Esophagus squamous epithelium (tissue), 5 donors: ENCODE measurements around the gene ENTPD2. TPM values are rescaled to one million over a fixed set of nuclear protein-coding genes. Genes with fewer than 3 reads are reported as not detected.

Source experiments
- DNase-seq: peaks from one replicate; lab custom pipeline; 2025; lab: John Stamatoyannopoulos, UW
- H3K27ac ChIP-seq, 4 donors: fragments of 200-600 bp; sonication (generic); one replicate each; pipeline ENCODE4 v1.5.1; 2016 to 2019; ENCODE audit warnings: mild to moderate bottlenecking in 1 of 4
- H3K27me3 ChIP-seq, 4 donors: fragments of 200-600 bp; sonication (generic); 1 replicate in 3 of 4; 2 replicates in 1 of 4; pipeline versions ENCODE4 v1.5.1 to v1.6.0; 2017 to 2021; ENCODE audit warnings: antibody characterized with exemption in 1 of 4
- H3K36me3 ChIP-seq, 3 donors: fragments of 200-600 bp; sonication (generic); one replicate each; pipeline ENCODE4 v1.5.1; 2016 to 2019
- H3K4me1 ChIP-seq, 3 donors: fragments of 200-600 bp; sonication (generic); one replicate each; pipeline ENCODE4 v1.5.1; 2017 to 2019
- H3K4me3 ChIP-seq, 4 donors: fragments of 200-600 bp; sonication (generic); 1 replicate in 3 of 4; 2 replicates in 1 of 4; pipeline ENCODE4 v1.5.1; 2016 to 2019; ENCODE audit warnings: mild to moderate bottlenecking in 2 of 4, moderate library complexity in 1 of 4
- H3K9me3 ChIP-seq, 3 donors: fragments of 200-600 bp; sonication (generic); one replicate each; pipeline ENCODE4 v1.5.1; 2016 to 2019
- POLR2A ChIP-seq, 4 donors: fragments of 450-650 bp; IDR thresholded peaks; one replicate each; pipeline ENCODE4 v1.6.1; 2017; ENCODE audit warnings: antibody characterized with exemption in 4 of 4, mild to moderate bottlenecking in 4 of 4, moderate library complexity in 3 of 4
- WGBS, 2 donors: methylation state at CpG; one replicate each; pipeline ENCODE4 v1.1.5; 2018; 5-methylcytosine and 5-hydroxymethylcytosine counted together
- intact Hi-C: fragments of 100-400 bp; cut with DNase I; formaldehyde crosslinking; loops from one replicate; pipeline ENCODE4 v1.15.0; 2022
- total RNA-seq, 4 donors: library from RNA; depleted of rRNA; stranded (reverse); fragments of >200 nt; gene quantifications; one replicate each; pipeline ENCODE4 v1.1.0, GENCODE V29; 2016
- TF ChIP-seq, protein P1 (sequence below), 6 experiments: fragments of 450-650 bp in 4 of 6; fragments of 200-600 bp in 2 of 6; sonication (generic) in 2 of 6; IDR thresholded peaks; one replicate each; pipeline ENCODE4 v1.5.1; 2016 to 2019; ENCODE audit warnings: antibody characterized with exemption in 6 of 6, mild to moderate bottlenecking in 4 of 6, moderate library complexity in 4 of 6
- donor health status: DM: yes; HTN: yes; CAD: no.

Gene ENTPD2
- total RNA-seq, 4 donors from 2014 or later: 0.47 to 1.3 (median 0.86) TPM

DNA sequence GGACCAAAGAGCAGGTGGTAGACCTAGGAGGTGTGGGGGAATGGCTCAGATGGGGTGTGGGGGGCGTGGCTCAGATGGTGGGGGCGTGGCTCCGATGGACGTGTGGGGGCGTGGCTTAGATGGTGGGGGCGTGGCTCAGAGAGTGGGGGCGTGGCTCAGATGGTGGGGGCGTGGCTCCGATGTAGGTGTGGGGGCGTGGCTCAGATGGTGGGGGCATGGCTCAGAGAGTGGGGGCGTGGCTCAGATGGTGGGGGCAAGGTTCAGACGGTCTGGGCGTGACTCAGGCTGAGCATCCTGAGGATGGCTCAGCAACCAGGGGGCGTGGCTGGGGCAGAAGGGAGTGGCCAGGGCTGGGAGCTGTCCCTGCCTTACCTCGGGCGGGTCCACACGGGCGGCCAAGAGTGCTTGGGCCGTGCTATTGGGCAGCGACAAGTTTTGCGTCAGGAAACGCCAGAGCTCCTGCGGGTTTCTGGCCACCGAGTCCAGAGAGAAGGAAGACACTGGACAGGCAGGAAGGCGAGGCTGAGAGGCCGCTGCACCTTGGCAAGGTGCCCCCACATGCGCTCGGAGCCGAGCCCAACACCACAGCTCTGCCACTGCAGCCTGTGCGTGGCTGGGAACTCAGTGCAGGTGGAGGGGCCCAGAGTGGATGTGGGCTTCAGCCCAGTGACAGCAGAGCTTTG is 31.7 kb downstream of the ENTPD2 start:
- peaks cover 8 to 26% (median 10%) of the 10 kb centered on the region in 3 donors for H3K4me1 ChIP-seq
- H3K4me3 ChIP-seq: no peak overlapping the region
- H3K9me3 ChIP-seq: no peaks in the 10 kb centered on the region
- 29% methylated on average over 3 of the region's 30 CpGs; no CpG with 5 or more reads in 1 of the 2 donors for WGBS, 2 donors
- TF ChIP-seq, protein P1, sequence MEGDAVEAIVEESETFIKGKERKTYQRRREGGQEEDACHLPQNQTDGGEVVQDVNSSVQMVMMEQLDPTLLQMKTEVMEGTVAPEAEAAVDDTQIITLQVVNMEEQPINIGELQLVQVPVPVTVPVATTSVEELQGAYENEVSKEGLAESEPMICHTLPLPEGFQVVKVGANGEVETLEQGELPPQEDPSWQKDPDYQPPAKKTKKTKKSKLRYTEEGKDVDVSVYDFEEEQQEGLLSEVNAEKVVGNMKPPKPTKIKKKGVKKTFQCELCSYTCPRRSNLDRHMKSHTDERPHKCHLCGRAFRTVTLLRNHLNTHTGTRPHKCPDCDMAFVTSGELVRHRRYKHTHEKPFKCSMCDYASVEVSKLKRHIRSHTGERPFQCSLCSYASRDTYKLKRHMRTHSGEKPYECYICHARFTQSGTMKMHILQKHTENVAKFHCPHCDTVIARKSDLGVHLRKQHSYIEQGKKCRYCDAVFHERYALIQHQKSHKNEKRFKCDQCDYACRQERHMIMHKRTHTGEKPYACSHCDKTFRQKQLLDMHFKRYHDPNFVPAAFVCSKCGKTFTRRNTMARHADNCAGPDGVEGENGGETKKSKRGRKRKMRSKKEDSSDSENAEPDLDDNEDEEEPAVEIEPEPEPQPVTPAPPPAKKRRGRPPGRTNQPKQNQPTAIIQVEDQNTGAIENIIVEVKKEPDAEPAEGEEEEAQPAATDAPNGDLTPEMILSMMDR (IDR thresholded peaks at IDR 0.05): no peak
- peak in 1 of 4 donors; percentile 14 for TF ChIP-seq POLR2A (IDR thresholded peaks at IDR 0.05)
- H3K27ac ChIP-seq: no peak overlapping the region
- no peak for DNase-seq
- peaks cover 0 to 22% (median 0%) of the 10 kb centered on the region in 3 donors for H3K36me3 ChIP-seq
- H3K27me3 ChIP-seq: no peaks in the 10 kb centered on the region
- intact Hi-C loops: no loop called here

DNA sequence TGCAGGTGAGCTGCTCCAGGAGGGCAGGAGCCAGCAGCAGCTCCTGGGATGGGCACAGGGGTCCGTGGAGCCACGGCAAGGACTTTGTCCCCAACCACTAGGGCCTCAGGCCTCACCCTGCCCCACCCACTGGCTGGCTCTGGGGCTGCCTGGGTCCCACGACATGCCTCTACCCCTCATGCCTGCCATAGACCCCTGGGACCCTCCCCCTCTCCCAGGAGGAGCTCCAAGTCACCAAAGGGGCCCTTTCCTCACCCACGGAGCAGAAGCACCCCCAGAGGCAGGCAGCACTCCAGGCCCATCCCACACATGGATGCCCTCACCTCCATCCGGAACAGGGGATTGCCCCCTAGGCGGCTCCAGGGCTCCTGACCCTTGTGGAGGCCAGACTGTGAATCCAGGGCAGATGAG is 32.3 kb downstream of the ENTPD2 start:
- no peaks in the 10 kb centered on the region for H3K9me3 ChIP-seq
- peaks cover 0 to 27% (median 0%) of the 10 kb centered on the region in 3 donors for H3K36me3 ChIP-seq
- no peak overlapping the region for H3K4me3 ChIP-seq
- no peak overlapping the region for H3K27ac ChIP-seq
- no peaks in the 10 kb centered on the region for H3K27me3 ChIP-seq
- DNase-seq: no peak
- 50% methylated on average over 1 of the region's 6 CpGs; no CpG with 5 or more reads in 1 of the 2 donors for WGBS, 2 donors
- H3K4me1 ChIP-seq: peaks cover 4 to 20% (median 6%) of the 10 kb centered on the region in 3 donors
- intact Hi-C loops: no loop called here
- TF ChIP-seq, protein P1 (IDR thresholded peaks at IDR 0.05): no peak
- TF ChIP-seq POLR2A (IDR thresholded peaks at IDR 0.05): no peak

DNA sequence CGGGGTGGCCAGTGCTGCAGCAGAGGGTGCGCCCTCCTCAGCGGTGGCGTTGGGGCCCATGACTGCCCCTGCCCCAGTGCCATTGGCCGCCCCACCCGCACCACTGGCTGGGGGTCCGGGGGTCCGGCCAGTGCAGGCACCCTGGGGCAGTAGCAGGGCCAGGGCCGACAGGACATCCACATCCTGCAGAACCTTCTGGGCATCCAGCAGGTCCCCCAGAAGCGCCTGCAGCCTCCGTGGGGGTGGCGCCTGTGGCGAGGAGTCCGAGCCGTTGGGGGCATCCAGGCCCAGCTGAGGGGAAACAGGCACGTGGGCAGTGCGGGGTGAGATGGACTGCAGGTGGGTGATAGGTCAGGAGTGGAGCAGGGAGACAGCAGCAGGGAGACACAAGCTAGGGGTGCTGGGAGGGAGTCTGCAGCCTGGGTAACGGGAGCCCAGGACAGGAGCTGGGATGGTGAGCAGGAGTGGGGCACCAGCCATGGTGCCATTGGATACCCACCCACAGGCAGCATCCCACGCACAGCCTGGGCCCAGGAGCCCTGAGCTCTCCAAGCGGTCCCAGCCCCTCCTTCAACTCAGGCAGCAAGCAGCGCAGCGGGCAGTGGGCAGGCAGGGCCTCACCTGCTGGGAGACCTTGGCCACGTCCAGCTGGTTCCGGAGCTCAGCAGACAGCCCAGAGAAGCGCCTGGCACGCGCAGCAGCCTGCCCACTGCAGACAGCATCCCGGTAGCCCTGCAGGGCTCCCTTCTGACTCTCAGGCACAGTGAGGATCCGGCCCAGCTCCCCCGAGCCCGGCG is 32.9 kb downstream of the ENTPD2 start:
- intact Hi-C loops: no loop called here
- TF ChIP-seq, protein P1 (IDR thresholded peaks at IDR 0.05): no peak
- TF ChIP-seq POLR2A (IDR thresholded peaks at IDR 0.05): no peak
- H3K4me3 ChIP-seq: no peak overlapping the region
- H3K36me3 ChIP-seq: peaks cover 0 to 33% (median 0%) of the 10 kb centered on the region in 3 donors
- no peak for DNase-seq
- peaks cover 0 to 14% (median 1%) of the 10 kb centered on the region in 3 donors for H3K4me1 ChIP-seq
- H3K27ac ChIP-seq: no peak overlapping the region
- 90 to 100% methylated on average over 2 to 12 of the region's 32 CpGs for WGBS, 2 donors
- no peaks in the 10 kb centered on the region for H3K27me3 ChIP-seq
- H3K9me3 ChIP-seq: no peaks in the 10 kb centered on the region

GRCh38 chr9:137019891-137020683 is 33.8 kb downstream of the ENTPD2 start:
- intact Hi-C loops: no loop called here
- H3K9me3 ChIP-seq: no peaks in the 10 kb centered on the region
- H3K4me3 ChIP-seq: no peak overlapping the region
- no peak overlapping the region for H3K27ac ChIP-seq
- 90% methylated on average over 2 to 6 of the region's 34 CpGs for WGBS, 2 donors
- no peaks in the 10 kb centered on the region for H3K27me3 ChIP-seq
- H3K36me3 ChIP-seq: peaks cover 0 to 42% (median 0%) of the 10 kb centered on the region in 3 donors
- TF ChIP-seq, protein P1 (IDR thresholded peaks at IDR 0.05): no peak
- no peak for TF ChIP-seq POLR2A (IDR thresholded peaks at IDR 0.05)
- no peak for DNase-seq
- H3K4me1 ChIP-seq: peaks cover 0 to 6% (median 0%) of the 10 kb centered on the region in 3 donors
